ENCODE measurements around the gene ZNF497. TPM values are rescaled to one million over a fixed set of nuclear protein-coding genes. Genes with fewer than 3 reads are reported as not detected.

Gene ZNF497
- total and polyA plus RNA-seq, 2 of the 13 experiments (the other 11 are each of a cell fraction or from before 2014, with no cell fraction given): 1.5 to 1.9 TPM

DNA sequence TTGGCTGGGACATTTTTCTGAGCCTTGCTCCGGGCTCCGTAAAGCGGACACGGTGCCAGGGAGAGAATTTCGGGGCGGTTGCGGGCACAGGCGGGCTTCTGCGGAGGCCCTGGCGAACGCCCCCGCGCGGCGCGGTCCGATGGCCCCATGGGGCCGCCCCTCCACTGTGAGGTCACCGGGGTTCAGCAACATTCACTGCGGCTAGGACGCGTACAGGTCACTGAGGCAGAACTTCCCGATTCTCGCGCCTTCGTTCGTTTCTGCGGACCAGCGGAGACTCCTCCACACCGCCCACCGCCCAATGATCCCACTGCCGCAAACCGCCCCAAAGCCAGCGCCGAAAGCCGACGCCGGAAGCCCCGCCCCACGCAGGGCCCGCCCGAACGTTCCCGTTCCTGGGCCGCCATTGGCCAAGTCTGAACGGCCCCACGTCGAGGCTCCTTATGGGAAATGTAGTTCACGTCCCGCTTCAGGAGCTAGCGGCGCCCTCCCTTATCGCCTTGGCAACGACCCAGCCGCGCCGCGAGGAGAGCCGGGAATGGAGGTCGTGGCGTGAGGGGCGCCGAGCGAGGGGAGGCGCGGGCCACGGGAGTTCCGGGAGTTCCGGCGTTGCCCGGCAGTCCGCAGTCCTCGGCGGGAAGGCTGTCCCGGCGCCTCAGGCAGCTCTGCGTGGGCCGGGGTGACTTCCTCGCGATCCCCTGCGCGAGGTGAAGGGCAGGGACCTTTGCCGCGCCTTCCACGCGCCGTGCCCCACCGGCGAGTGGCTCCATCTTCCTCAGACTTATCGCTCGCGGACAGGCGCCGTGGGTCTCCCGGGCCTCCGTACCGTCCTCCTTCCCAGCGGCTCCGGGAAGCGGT, 45.8 kb upstream of the ZNF497 start, which contains the start of gene ZNF584 (continued):
- no peak for TF ChIP-seq TBP (CRISPR knock-in tag; IDR thresholded peaks at IDR 0.05)
- peak; percentile 85; the same call in 1 of the 2 replicates for TF ChIP-seq ZNF782 (CRISPR knock-in tag; IDR thresholded peaks at IDR 0.05; ENCODE audit: borderline replicate concordance)
- no peak for TF ChIP-seq ZBTB8A (CRISPR knock-in tag; IDR thresholded peaks at IDR 0.05; ENCODE audit: borderline replicate concordance, low read depth)
- TF ChIP-seq NONO (IDR thresholded peaks at IDR 0.05): no peak
- peak; percentile 71 for TF ChIP-seq NONO (CRISPR knock-in tag; conservative IDR thresholded peaks at IDR 0.05)
- TF ChIP-seq ZNF232 (CRISPR knock-in tag; IDR thresholded peaks at IDR 0.05; ENCODE audit: borderline replicate concordance): 0 out of 2 replicates have a peak, but pooled peaks have one; percentile 3
- TF ChIP-seq, protein P1, sequence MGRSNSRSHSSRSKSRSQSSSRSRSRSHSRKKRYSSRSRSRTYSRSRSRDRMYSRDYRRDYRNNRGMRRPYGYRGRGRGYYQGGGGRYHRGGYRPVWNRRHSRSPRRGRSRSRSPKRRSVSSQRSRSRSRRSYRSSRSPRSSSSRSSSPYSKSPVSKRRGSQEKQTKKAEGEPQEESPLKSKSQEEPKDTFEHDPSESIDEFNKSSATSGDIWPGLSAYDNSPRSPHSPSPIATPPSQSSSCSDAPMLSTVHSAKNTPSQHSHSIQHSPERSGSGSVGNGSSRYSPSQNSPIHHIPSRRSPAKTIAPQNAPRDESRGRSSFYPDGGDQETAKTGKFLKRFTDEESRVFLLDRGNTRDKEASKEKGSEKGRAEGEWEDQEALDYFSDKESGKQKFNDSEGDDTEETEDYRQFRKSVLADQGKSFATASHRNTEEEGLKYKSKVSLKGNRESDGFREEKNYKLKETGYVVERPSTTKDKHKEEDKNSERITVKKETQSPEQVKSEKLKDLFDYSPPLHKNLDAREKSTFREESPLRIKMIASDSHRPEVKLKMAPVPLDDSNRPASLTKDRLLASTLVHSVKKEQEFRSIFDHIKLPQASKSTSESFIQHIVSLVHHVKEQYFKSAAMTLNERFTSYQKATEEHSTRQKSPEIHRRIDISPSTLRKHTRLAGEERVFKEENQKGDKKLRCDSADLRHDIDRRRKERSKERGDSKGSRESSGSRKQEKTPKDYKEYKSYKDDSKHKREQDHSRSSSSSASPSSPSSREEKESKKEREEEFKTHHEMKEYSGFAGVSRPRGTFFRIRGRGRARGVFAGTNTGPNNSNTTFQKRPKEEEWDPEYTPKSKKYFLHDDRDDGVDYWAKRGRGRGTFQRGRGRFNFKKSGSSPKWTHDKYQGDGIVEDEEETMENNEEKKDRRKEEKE (IDR thresholded peaks at IDR 0.05): no peak
- 0 out of 2 replicates have a peak, but pooled peaks have one; percentile 70 for TF ChIP-seq ZSCAN22 (CRISPR knock-in tag; IDR thresholded peaks at IDR 0.05)
- TF ChIP-seq THYN1 (CRISPR knock-in tag; IDR thresholded peaks at IDR 0.05; ENCODE audit: borderline replicate concordance, low read depth): no peak
- no peak for TF ChIP-seq HNRNPL (IDR thresholded peaks at IDR 0.05; ENCODE audit: low read depth, low read length)
- TF ChIP-seq, protein P2, sequence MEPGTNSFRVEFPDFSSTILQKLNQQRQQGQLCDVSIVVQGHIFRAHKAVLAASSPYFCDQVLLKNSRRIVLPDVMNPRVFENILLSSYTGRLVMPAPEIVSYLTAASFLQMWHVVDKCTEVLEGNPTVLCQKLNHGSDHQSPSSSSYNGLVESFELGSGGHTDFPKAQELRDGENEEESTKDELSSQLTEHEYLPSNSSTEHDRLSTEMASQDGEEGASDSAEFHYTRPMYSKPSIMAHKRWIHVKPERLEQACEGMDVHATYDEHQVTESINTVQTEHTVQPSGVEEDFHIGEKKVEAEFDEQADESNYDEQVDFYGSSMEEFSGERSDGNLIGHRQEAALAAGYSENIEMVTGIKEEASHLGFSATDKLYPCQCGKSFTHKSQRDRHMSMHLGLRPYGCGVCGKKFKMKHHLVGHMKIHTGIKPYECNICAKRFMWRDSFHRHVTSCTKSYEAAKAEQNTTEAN (CRISPR knock-in tag; conservative IDR thresholded peaks at IDR 0.05): no peak
- 0 out of 2 replicates have a peak, but pooled peaks have one; percentile 11 for TF ChIP-seq AHR (CRISPR knock-in tag; IDR thresholded peaks at IDR 0.05)
- TF ChIP-seq ZNF230 (CRISPR knock-in tag; IDR thresholded peaks at IDR 0.05): peak; percentile 90; the same call in 1 of the 2 replicates
- no peak for TF ChIP-seq ATM (IDR thresholded peaks at IDR 0.05; ENCODE audit: borderline replicate concordance)
- TF ChIP-seq ZMYM4 (CRISPR knock-in tag; IDR thresholded peaks at IDR 0.05): no peak; the same call in 1 of the 2 replicates
- TF ChIP-seq, protein P3, sequence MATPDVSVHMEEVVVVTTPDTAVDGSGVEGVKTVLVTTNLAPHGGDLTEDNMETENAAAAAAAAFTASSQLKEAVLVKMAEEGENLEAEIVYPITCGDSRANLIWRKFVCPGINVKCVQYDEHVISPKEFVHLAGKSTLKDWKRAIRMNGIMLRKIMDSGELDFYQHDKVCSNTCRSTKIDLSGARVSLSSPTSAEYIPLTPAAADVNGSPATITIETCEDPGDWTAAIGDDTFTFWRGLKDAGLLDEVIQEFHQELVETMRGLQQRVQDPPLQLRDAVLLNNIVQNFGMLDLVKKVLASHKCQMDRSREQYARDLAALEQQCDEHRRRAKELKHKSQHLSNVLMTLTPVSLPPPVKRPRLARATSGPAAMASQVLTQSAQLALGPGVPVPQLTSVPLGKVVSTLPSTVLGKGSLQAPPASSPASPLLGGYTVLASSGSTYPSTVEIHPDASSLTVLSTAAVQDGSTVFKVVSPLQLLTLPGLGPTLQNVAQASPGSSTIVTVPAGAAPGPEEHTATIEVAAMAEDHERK (CRISPR knock-in tag; IDR thresholded peaks at IDR 0.05; ENCODE audit: low read depth): peak; percentile 97
- TF ChIP-seq ZNF501 (CRISPR knock-in tag; IDR thresholded peaks at IDR 0.05): peak; percentile 92
- TF ChIP-seq SNAPC2 (CRISPR knock-in tag; IDR thresholded peaks at IDR 0.05): 0 out of 2 replicates have a peak, but pooled peaks have one; percentile 20
- TF ChIP-seq SRSF1 (optimal IDR thresholded peaks at IDR 0.05; ENCODE audit: low read depth, low read length): no peak
- no peak for TF ChIP-seq MIXL1 (CRISPR knock-in tag; IDR thresholded peaks at IDR 0.05)
- TF ChIP-seq, protein P4, sequence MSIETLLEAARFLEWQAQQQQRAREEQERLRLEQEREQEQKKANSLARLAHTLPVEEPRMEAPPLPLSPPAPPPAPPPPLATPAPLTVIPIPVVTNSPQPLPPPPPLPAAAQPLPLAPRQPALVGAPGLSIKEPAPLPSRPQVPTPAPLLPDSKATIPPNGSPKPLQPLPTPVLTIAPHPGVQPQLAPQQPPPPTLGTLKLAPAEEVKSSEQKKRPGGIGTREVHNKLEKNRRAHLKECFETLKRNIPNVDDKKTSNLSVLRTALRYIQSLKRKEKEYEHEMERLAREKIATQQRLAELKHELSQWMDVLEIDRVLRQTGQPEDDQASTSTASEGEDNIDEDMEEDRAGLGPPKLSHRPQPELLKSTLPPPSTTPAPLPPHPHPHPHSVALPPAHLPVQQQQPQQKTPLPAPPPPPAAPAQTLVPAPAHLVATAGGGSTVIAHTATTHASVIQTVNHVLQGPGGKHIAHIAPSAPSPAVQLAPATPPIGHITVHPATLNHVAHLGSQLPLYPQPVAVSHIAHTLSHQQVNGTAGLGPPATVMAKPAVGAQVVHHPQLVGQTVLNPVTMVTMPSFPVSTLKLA (IDR thresholded peaks at IDR 0.05): no peak
- no peak for TF ChIP-seq PTBP1 (IDR thresholded peaks at IDR 0.05; ENCODE audit: low read depth, low read length, poor library complexity, severe bottlenecking)
- peak; percentile 95; the same call in 1 of the 2 replicates for TF ChIP-seq ZNF383 (CRISPR knock-in tag; IDR thresholded peaks at IDR 0.05; ENCODE audit: borderline replicate concordance)
